Measurements from ENCODE around the gene TMEM45B. TPM values are rescaled to one million over a fixed set of nuclear protein-coding genes. Genes with fewer than 3 reads are reported as not detected.
A peak's percentile ranks its signal among the peaks of the same experiment; 100 is the strongest.

Gene TMEM45B
- not detected for total RNA-seq

DNA sequence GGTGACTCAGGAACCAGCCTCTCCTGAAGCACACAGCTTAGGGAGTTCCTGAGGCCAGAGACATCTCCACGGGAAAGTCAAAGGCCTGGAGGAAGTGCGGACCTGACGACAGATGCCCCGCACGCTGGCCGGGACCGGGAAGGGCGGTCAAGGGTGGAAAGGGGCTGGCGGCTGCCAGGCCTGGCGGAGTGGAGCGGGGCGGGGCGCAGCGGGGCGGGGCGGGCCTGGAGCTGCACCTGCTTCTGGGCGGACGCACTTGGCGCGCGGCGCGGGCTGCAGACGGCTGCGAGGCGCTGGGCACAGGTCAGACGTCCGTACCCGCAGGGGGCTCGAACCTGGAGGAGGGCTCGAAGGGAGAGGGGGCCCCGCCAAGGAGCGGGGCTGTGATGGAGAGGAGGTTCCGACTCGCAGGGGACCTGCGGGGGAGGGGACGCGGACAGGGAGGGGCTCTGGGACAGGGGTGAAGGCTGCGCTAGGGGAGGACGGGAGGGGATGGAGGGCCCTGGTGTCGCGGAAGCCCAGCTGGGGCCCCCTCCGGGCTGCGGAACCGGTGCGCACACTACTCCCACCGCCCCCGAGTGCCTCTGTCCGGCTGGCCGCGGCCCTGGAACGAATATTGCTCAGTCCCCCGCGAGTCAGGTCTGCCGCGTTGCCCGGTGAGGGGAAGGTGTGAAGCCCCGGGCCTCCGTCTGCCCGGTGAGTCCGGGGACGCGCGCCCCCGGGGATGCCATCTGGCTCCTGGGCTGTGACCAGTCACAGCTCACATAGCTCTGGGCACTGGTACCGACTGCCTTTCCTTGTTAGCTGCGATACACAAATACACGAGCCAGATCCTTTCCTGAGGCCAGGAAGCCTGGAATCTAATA lies at the start of gene TMEM45B:
TMEM45B (plus strand) TSS at position 253 of the 866 bp plus-strand sequence. CDS start 36,635 bp downstream, outside the sequence.
- DNase-seq (ENCODE audit: low spot score in 2 of 2): no peak
- TF ChIP-seq, protein P1, sequence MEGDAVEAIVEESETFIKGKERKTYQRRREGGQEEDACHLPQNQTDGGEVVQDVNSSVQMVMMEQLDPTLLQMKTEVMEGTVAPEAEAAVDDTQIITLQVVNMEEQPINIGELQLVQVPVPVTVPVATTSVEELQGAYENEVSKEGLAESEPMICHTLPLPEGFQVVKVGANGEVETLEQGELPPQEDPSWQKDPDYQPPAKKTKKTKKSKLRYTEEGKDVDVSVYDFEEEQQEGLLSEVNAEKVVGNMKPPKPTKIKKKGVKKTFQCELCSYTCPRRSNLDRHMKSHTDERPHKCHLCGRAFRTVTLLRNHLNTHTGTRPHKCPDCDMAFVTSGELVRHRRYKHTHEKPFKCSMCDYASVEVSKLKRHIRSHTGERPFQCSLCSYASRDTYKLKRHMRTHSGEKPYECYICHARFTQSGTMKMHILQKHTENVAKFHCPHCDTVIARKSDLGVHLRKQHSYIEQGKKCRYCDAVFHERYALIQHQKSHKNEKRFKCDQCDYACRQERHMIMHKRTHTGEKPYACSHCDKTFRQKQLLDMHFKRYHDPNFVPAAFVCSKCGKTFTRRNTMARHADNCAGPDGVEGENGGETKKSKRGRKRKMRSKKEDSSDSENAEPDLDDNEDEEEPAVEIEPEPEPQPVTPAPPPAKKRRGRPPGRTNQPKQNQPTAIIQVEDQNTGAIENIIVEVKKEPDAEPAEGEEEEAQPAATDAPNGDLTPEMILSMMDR (IDR thresholded peaks at IDR 0.05): no peak
- TF ChIP-seq EP300 (IDR thresholded peaks at IDR 0.05) (no peak), POLR2A (IDR thresholded peaks at IDR 0.05) (no peak)
- Histone ChIP-seq H3K9me3 (peaks cover 0 to 10% (median 0%) of the 10 kb centered on the region in 4 donors), H3K27ac (peak within 1 kb of the TSS in 1 of 4 donors; percentile 63), H3K36me3 (no peaks in the 10 kb centered on the region), H3K4me3 (peak within 1 kb of the TSS in 1 of 4 donors; percentile 40), H3K27me3 (peaks cover 0 to 18% of the 10 kb centered on the region in 2 donors), H3K4me1 (peaks cover 0 to 7% (median 0%) of the 10 kb centered on the region in 4 donors)
- WGBS, 2 donors: 3 to 5% methylated on average over 37 to 64 of the region's 68 CpGs

DNA sequence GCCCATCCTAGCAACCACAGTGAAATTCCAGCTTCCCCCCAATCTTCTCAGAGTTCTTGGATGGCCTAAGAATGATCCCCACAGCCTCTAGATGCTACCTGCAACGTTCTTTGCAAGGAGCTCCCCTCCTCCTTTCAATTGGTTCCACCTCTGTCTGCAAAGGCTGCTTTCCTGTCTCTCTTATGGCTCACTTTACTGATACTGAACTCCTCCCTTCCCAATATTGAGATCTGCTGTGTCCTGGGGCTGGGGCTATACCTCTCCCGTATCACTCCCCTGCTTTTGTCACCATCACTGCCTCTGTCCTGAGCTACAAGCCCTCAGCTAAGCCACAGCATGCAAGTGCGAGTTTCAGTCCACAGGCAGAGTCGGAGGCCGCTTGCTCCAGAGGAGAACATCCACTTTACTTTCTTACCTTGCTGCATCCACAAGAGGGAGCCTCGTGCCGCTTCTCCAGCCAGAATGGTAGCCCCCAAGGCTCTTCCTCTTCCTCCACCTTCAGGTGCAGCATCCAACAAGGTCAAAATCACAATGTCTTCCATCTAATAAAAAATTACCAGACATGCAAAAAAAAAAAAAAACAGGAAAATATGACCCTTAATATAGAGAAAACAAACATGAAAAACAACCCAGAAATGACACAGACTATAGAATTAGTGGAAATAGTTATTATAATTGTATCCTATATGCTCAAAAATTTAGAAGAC lies 48.6 kb upstream of the TMEM45B start:
- DNase-seq (ENCODE audit: low spot score in 2 of 2): no peak
- Histone ChIP-seq H3K4me3 (no peak overlapping the region), H3K36me3 (no peaks in the 10 kb centered on the region), H3K27me3 (no peaks in the 10 kb centered on the region), H3K27ac (no peak overlapping the region), H3K9me3 (peaks cover 0 to 29% (median 0%) of the 10 kb centered on the region in 4 donors), H3K4me1 (no peaks in the 10 kb centered on the region)
- 13 to 15% methylated on average over 7 of the region's 7 CpGs for WGBS, 2 donors
- TF ChIP-seq POLR2A (IDR thresholded peaks at IDR 0.05) (no peak), EP300 (IDR thresholded peaks at IDR 0.05) (no peak)
- TF ChIP-seq, protein P1 (IDR thresholded peaks at IDR 0.05): no peak

DNA sequence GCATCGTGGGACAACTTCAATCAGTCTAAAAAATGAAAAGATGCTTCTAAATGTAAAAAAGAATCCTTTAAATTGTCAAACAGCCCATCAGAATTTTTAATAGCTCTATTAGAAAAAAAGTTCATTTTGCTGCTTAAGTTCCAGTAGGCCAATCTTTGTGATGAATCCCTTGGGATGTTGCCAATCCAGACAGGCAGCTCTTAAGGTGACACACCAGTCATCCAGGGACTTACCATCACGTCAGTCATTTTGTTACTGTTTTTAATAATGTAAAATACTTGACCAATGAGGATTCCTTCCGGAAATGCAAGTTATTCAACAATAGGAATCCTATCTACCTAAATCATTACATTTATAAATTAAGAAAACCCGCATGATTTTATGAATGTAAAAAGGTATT lies 47.8 kb upstream of the TMEM45B start:
- H3K36me3 ChIP-seq: no peaks in the 10 kb centered on the region
- no peaks in the 10 kb centered on the region for H3K27me3 ChIP-seq
- TF ChIP-seq, protein P1 (IDR thresholded peaks at IDR 0.05): no peak
- TF ChIP-seq EP300 (IDR thresholded peaks at IDR 0.05): no peak
- TF ChIP-seq POLR2A (IDR thresholded peaks at IDR 0.05): no peak
- peaks cover 0 to 29% (median 0%) of the 10 kb centered on the region in 4 donors for H3K9me3 ChIP-seq
- no peaks in the 10 kb centered on the region for H3K4me1 ChIP-seq
- no peak for DNase-seq (ENCODE audit: low spot score in 2 of 2)
- no peak overlapping the region for H3K27ac ChIP-seq
- 70 to 72% methylated on average over 4 of the region's 4 CpGs for WGBS, 2 donors
- H3K4me3 ChIP-seq: no peak overlapping the region

DNA sequence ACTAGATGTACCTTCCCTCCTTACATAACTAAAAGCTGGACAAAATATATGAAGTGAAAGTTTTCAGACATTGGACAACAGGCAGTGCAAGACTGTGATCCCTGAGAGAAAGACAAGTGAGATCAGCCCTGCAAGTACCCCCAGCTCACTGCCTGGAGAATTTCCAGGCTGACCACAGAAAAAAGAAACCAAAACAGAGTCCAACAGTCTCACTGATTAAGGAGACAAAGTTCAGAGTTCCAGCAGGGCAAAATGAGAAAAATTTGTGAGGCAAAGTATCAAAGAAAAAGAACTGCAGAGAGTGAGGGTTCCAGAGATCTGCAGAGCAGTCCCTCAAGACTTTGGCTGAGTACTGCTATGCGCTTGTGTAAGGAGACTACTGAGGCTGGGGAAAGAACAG lies 47.3 kb upstream of the TMEM45B start:
- no peak overlapping the region for H3K4me3 ChIP-seq
- WGBS, 2 donors: 73 to 88% methylated on average over 1 of the region's 1 CpG
- H3K27me3 ChIP-seq: no peaks in the 10 kb centered on the region
- no peak for TF ChIP-seq POLR2A (IDR thresholded peaks at IDR 0.05)
- H3K9me3 ChIP-seq: peaks cover 0 to 33% (median 0%) of the 10 kb centered on the region in 4 donors
- no peak overlapping the region for H3K27ac ChIP-seq
- no peaks in the 10 kb centered on the region for H3K4me1 ChIP-seq
- no peak for DNase-seq (ENCODE audit: low spot score in 2 of 2)
- H3K36me3 ChIP-seq: no peaks in the 10 kb centered on the region

DNA sequence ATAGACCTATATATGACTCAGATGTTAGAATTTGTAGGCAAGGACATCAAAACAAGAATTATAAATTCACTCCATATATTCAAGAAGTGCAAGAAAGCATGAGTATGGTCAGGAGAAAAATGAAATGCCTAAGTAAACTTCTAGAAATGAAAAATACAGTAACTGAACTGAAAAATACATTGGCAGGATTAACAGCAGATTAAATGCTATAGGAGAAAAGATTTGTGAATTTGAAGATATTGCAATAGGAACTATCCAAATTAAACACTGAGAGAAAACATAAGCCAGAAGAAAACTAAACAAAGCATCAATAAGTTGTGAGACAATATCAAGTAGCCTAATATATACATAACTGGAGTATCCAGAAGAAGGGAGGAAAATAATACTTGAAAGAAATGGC lies 46.6 kb upstream of the TMEM45B start:
- no peaks in the 10 kb centered on the region for H3K27me3 ChIP-seq
- H3K36me3 ChIP-seq: no peaks in the 10 kb centered on the region
- TF ChIP-seq POLR2A (IDR thresholded peaks at IDR 0.05) (no peak), EP300 (IDR thresholded peaks at IDR 0.05) (no peak)
- TF ChIP-seq, protein P1 (IDR thresholded peaks at IDR 0.05): no peak
- DNase-seq (ENCODE audit: low spot score in 2 of 2): no peak
- H3K4me1 ChIP-seq: no peaks in the 10 kb centered on the region
- no peak overlapping the region for H3K4me3 ChIP-seq
- no peak overlapping the region for H3K27ac ChIP-seq
- H3K9me3 ChIP-seq: peaks cover 0 to 35% (median 0%) of the 10 kb centered on the region in 4 donors
